Measurements from ENCODE around the gene ASB8.

DNA sequence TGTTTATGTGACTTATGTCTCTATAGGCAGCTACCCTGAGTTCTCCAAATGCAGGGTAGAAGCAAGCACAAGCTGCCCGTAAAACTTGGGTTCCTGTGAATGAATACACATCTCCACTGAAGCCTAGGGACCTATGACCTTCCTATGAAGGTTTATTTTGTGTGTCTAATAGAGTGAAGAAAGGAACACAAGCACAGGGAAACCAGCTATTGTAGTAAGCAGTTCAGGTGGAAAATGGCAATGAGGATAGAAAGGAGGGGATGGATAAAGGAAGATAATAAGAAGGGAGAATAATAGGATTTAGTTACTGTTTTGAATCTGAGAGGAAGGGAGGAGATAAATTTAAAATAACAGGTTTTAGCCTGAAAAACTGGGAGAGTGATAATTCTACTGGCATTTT, 35.8 kb downstream of the ASB8 start:
- TF ChIP-seq, protein P1, sequence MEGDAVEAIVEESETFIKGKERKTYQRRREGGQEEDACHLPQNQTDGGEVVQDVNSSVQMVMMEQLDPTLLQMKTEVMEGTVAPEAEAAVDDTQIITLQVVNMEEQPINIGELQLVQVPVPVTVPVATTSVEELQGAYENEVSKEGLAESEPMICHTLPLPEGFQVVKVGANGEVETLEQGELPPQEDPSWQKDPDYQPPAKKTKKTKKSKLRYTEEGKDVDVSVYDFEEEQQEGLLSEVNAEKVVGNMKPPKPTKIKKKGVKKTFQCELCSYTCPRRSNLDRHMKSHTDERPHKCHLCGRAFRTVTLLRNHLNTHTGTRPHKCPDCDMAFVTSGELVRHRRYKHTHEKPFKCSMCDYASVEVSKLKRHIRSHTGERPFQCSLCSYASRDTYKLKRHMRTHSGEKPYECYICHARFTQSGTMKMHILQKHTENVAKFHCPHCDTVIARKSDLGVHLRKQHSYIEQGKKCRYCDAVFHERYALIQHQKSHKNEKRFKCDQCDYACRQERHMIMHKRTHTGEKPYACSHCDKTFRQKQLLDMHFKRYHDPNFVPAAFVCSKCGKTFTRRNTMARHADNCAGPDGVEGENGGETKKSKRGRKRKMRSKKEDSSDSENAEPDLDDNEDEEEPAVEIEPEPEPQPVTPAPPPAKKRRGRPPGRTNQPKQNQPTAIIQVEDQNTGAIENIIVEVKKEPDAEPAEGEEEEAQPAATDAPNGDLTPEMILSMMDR (IDR thresholded peaks at IDR 0.05; ENCODE audit: insufficient read depth, low read length, poor library complexity, severe bottlenecking), result no peak
- no peak for TF ChIP-seq EZH2phosphoT487 (conservative IDR thresholded peaks at IDR 0.05; ENCODE audit: low read length)
